Measurements from ENCODE around the gene RHOJ. TPM values are rescaled to one million over a fixed set of nuclear protein-coding genes. Genes with fewer than 3 reads are reported as not detected.

Gene RHOJ
- total and polyA plus RNA-seq, 2 of the 13 experiments (the other 11 are each of a cell fraction or from before 2014, with no cell fraction given) = 0.22 to 1.3 TPM

GRCh38 chr14:63328787-63329737 lies 124.8 kb downstream of the RHOJ start:
- TF ChIP-seq SNRNP70 (IDR thresholded peaks at IDR 0.05; ENCODE audit: low read depth, low read length) (no peak), DZIP1 (CRISPR knock-in tag; IDR thresholded peaks at IDR 0.05) (no peak), ZNF205 (CRISPR knock-in tag; IDR thresholded peaks at IDR 0.05) (no peak), PRDM15 (CRISPR knock-in tag; IDR thresholded peaks at IDR 0.05) (no peak), JDP2 (CRISPR knock-in tag; IDR thresholded peaks at IDR 0.05; ENCODE audit: borderline replicate concordance) (no peak)
- Histone ChIP-seq H3K4me2 (ENCODE audit: low read depth, low read length) (no peak overlapping the region), H4K20me1 (ENCODE audit: insufficient read depth, low read length) (no peaks in the 10 kb centered on the region), H3K36me3 (replicated peaks in 1 of 2; ENCODE audit: control insufficient read depth in 1 of 2, insufficient read depth in 2 of 2, low read length in 2 of 2) (no peaks in the 10 kb centered on the region), H3K9ac (ENCODE audit: insufficient read depth, low read depth, low read length) (no peak overlapping the region), H3K79me2 (ENCODE audit: insufficient read depth, low read length) (no peaks in the 10 kb centered on the region), H3K4me3 (replicated peaks in 1 of 3; ENCODE audit: insufficient read depth in 1 of 3, low read depth in 2 of 3, low read length in 3 of 3) (no peak overlapping the region), H2AFZ (ENCODE audit: low read length) (no peak overlapping the region), H3K9me3 (ENCODE audit: low read length) (no peaks in the 10 kb centered on the region), H3K27ac (ENCODE audit: extremely low read length, insufficient read depth, low read length) (no peak overlapping the region), H3K27me3 (ENCODE audit: control insufficient read depth in 1 of 2, insufficient read depth in 2 of 2, low read length in 2 of 2) (no peaks in the 10 kb centered on the region), H3K4me1 (ENCODE audit: insufficient read depth, low read length) (no peaks in the 10 kb centered on the region)
- ATAC-seq (no peak), DNase-seq (ENCODE audit: low spot score) (no peak), FAIRE-seq (no peak)
- in situ Hi-C loops (cut with HindIII; ENCODE audit: extremely low pct_ligation_motif_present, low pct_unique_long_range_greater_than_20kb) (no loop called here), intact Hi-C loops (cut with micrococcal nuclease; ENCODE audit: unreplicated experiment) (no loop called here)
- BruUV-seq (replicated peaks) = no TSS peak
- ChIA-PET CTCF (ENCODE audit: low intra/inter-chr PET ratio, low total read pairs) (no interaction called here), POLR2A (no interaction called here)
- WGBS (ENCODE audit: low lambda C conversion rate) = 39% methylated on average over 6 of the region's 6 CpGs
